ENCODE measurements around the gene ELFN2.

Gene ELFN2

DNA sequence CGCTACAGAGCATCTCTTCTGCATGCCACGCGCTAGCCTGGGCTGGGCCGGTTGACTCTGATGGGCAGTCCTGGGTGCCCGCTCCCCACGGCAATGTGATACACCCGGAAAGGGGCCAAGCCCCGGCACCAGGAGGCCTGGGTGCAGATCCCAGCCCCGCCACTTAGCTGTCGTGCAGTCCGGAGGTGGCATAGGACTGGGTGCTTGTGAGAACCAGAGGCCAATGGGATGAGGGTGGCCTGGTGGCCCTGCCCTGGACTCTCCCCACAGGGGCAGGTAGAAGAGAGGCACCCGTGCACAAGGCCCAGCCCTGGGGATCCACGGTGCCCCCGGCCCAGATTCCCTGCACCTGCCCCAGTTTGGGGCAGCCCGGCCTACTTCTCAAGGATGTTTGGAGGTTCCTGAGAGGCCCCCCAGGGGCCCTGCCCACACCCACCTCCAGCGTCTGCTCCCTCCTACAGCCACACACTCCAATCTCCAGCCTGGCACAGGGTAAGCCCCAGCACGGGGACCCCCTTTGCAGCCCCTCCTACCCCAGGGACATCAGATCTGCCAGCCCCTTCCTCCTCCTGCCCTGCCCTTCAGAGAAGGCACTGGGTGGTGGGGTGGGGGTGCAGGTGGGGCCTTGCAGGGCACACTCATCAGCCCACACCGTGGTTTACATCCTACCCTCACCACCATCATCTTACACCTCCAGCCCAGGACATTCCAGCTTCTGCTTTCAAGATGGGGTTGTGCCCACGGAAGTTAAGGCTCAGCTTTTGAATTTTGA is 78.0 kb downstream of the ELFN2 start:
- TF ChIP-seq, protein P1, sequence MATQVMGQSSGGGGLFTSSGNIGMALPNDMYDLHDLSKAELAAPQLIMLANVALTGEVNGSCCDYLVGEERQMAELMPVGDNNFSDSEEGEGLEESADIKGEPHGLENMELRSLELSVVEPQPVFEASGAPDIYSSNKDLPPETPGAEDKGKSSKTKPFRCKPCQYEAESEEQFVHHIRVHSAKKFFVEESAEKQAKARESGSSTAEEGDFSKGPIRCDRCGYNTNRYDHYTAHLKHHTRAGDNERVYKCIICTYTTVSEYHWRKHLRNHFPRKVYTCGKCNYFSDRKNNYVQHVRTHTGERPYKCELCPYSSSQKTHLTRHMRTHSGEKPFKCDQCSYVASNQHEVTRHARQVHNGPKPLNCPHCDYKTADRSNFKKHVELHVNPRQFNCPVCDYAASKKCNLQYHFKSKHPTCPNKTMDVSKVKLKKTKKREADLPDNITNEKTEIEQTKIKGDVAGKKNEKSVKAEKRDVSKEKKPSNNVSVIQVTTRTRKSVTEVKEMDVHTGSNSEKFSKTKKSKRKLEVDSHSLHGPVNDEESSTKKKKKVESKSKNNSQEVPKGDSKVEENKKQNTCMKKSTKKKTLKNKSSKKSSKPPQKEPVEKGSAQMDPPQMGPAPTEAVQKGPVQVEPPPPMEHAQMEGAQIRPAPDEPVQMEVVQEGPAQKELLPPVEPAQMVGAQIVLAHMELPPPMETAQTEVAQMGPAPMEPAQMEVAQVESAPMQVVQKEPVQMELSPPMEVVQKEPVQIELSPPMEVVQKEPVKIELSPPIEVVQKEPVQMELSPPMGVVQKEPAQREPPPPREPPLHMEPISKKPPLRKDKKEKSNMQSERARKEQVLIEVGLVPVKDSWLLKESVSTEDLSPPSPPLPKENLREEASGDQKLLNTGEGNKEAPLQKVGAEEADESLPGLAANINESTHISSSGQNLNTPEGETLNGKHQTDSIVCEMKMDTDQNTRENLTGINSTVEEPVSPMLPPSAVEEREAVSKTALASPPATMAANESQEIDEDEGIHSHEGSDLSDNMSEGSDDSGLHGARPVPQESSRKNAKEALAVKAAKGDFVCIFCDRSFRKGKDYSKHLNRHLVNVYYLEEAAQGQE (IDR thresholded peaks at IDR 0.05; ENCODE audit: insufficient read depth in 1 of 2, low read depth in 2 of 2, low read length in 2 of 2): no peak
- TF ChIP-seq SIN3A (IDR thresholded peaks at IDR 0.05; ENCODE audit: borderline replicate concordance, insufficient read depth, low read length): no peak
- no peak for TF ChIP-seq POLR2AphosphoS5 (IDR thresholded peaks at IDR 0.05; ENCODE audit: low read depth, low read length)
- no peak for TF ChIP-seq TAF1 (IDR thresholded peaks at IDR 0.05; ENCODE audit: borderline replicate concordance, insufficient read depth, low read length)
- no peak for TF ChIP-seq FOXP2 (optimal IDR thresholded peaks at IDR 0.05; ENCODE audit: borderline replicate concordance, extremely low read depth, extremely low read length, insufficient read depth)

DNA sequence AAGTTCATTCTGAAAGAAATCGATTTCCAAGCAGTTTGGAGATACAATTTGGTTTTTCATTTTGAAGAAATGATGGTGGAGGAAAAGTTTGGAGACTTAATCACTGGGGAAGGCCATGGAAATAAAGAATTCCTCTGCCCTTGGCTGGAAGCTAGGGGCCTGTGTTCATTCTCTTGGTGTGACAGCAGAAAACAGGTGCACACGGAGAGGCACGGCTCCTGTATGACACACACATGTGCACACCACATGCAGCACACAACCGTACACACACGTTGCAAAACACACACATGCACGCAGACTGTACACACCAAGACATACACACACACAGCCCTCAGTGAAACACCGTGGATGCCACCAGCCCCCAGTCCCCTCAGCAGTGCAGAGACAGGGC is 80.8 kb downstream of the ELFN2 start:
- TF ChIP-seq POLR2AphosphoS5 (IDR thresholded peaks at IDR 0.05; ENCODE audit: low read depth, low read length) (no peak), FOXP2 (optimal IDR thresholded peaks at IDR 0.05; ENCODE audit: borderline replicate concordance, extremely low read depth, extremely low read length, insufficient read depth) (no peak), SIN3A (IDR thresholded peaks at IDR 0.05; ENCODE audit: borderline replicate concordance, insufficient read depth, low read length) (no peak), TAF1 (IDR thresholded peaks at IDR 0.05; ENCODE audit: borderline replicate concordance, insufficient read depth, low read length) (no peak)
- TF ChIP-seq, protein P1 (IDR thresholded peaks at IDR 0.05; ENCODE audit: insufficient read depth in 1 of 2, low read depth in 2 of 2, low read length in 2 of 2): no peak

DNA sequence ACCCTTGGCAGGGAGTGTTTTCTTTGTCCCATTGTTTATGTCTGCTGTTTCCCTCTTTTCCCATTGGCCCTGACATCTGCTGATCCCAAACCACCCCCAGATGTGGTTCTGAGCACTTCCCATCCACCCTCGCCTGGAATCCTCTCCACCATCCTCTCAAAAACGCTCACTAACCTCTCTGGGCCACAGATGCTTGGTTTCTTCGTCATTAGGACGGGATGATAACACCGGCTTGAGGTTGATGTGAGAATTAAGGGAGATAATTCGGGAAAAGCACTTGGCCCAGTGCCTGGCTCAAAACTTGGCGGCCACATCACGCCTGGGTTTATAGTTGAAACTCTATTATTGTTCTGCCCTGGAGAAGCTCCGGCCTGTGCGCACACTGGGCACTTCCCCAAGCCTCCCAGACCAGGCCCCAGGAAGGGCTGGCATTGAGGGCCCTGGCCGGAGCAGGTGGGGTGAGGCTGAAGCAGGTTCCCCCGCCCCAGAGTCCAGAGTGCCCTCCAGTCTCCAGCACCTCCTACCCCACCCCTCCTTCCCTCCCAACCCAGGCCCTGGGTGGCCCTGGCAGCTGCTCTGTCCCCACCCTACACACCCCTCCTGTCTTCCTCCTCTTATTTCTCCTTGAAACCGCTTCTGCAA is 81.3 kb downstream of the ELFN2 start:
- no peak for TF ChIP-seq TAF1 (IDR thresholded peaks at IDR 0.05; ENCODE audit: borderline replicate concordance, insufficient read depth, low read length)
- TF ChIP-seq FOXP2 (optimal IDR thresholded peaks at IDR 0.05; ENCODE audit: borderline replicate concordance, extremely low read depth, extremely low read length, insufficient read depth): no peak
- no peak for TF ChIP-seq SIN3A (IDR thresholded peaks at IDR 0.05; ENCODE audit: borderline replicate concordance, insufficient read depth, low read length)
- TF ChIP-seq, protein P1 (IDR thresholded peaks at IDR 0.05; ENCODE audit: insufficient read depth in 1 of 2, low read depth in 2 of 2, low read length in 2 of 2): no peak
- no peak for TF ChIP-seq POLR2AphosphoS5 (IDR thresholded peaks at IDR 0.05; ENCODE audit: low read depth, low read length)

DNA sequence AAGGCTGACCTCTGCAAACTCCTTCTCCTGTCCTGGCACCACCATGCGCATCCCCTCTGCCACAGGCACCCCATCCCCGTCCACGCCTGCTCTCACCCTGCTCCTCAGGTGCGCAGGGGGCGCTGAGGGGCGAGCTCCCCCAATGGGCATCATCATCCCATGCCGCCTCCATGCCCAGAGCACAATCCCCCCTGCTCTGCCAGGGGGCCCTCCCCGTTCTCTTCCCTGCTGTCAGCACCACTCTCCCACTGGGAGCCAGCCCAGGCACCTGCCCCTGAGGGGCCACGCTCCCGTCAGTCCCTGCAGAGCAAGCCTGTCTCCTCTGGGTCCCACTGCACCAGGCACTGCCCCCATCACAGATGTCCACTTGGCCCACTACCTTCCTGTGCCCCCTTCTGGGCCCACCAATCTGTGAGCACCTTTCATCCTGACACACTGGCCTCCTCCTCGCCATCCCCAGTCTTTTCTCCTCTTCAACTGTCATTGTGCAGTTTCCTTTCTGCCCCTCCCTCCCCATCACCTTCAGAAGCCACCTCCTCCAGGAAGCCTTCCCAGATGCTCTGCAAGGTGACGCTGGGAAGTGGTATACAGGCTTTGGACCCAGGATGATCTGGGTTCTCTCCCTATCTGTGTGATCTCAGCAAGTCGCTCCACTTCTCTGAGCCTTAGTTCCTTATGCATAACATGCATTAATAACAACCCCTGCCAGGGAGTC is 82.4 kb downstream of the ELFN2 start:
- no peak for TF ChIP-seq SIN3A (IDR thresholded peaks at IDR 0.05; ENCODE audit: borderline replicate concordance, insufficient read depth, low read length)
- no peak for TF ChIP-seq TAF1 (IDR thresholded peaks at IDR 0.05; ENCODE audit: borderline replicate concordance, insufficient read depth, low read length)
- TF ChIP-seq FOXP2 (optimal IDR thresholded peaks at IDR 0.05; ENCODE audit: borderline replicate concordance, extremely low read depth, extremely low read length, insufficient read depth): no peak
- TF ChIP-seq, protein P1 (IDR thresholded peaks at IDR 0.05; ENCODE audit: insufficient read depth in 1 of 2, low read depth in 2 of 2, low read length in 2 of 2): no peak
- TF ChIP-seq POLR2AphosphoS5 (IDR thresholded peaks at IDR 0.05; ENCODE audit: low read depth, low read length): no peak

All from PFSK-1 (cell line).